ENCODE measurements around the gene RIPPLY3.

The RIPPLY3 gene

GRCh38 chr21:37064841-37065240, 58.3 kb downstream of the RIPPLY3 start:
- no peak for DNase-seq

GRCh38 chr21:37065561-37066177, 59.2 kb downstream of the RIPPLY3 start:
- DNase-seq = no peak
